SHP77 treated with DMSO at 0.1 percent for 48 hours (cell line): ENCODE data around the gene MOK.
A peak's percentile ranks its signal among the peaks of the same experiment; 100 is the strongest.

Source experiments
- DNase-seq: peaks from one replicate; lab custom pipeline; 2025; lab: John Stamatoyannopoulos, UW

MOK gene

GRCh38 chr14:102223682-102224081 is 81.3 kb downstream of the MOK start:
- no peak for DNase-seq

- no peak for DNase-seq
Measured at GRCh38 chr14:102222751-102223150, 82.2 kb downstream of the MOK start.

DNA sequence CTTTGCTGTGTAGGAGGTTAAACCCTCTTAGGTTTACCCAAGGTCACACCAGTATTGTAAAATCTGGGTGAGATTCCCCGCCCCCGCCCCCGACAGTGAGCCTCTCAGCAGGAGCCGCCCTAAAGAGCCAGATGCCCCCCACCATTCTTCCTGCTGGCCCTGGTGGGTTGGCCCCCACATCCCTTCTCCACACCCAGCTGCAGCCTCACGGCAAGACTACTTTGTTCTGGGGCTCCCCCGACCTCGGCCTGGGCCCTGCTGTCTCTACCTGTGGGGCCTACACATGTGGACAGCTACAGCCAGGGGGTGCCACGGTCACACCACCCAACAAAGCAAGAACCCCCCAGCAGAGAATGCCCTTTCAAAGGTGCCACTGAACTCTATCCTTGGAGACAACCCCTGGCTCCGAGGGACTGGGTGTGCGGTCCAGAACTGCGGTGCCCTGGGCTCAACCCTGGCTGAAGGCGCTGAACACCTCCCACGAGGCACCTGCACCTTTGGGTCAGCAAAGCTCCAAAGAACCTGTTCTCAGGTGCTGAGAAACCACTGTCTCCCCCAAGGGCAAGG is 82.9 kb downstream of the MOK start:
- no peak for DNase-seq

GRCh38 chr14:102221026-102221425 is 83.9 kb downstream of the MOK start:
- DNase-seq = no peak

DNA sequence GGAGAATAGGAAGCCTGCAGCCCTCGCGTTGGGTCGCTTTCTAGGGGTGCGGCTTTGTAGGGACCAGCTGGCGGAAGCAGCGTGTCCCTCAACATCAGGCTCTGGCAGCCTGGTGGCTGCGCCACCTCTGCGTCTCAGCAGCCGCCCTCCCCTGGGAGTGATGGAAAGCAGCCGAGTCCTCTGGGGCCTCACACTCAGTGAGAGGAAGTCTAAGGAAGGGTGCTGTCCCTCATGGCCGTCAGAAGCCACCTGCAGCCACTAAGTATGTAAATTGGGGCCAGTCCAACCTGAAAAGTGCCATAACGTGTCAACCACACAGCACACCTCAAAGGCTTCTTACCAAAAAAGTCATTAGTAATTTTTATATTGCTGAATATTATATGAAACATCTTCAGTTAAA is 84.9 kb downstream of the MOK start:
- DNase-seq = no peak

GRCh38 chr14:102219316-102219715 is 85.6 kb downstream of the MOK start:
- DNase-seq = no peak

DNA sequence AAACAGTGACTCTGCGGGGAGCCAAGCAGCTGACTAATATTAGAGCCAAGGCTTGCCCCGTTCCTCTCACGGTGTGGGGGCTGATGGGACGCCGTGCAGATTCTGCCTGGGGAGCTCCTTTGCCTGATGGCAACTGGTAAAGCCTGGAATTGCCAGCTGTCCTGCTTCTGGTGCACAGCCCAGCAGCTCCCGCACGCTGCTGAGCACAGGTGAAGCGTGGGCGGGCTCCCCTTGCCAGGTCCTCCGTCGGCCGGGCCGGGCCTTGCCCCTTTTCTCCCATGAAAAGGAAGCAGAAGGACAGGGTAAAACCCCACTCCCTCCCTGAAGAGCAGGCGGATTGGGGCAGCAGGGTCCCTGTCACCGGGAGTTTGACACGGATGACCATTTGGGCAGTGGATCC is 86.3 kb downstream of the MOK start:
- DNase-seq = no peak

DNA sequence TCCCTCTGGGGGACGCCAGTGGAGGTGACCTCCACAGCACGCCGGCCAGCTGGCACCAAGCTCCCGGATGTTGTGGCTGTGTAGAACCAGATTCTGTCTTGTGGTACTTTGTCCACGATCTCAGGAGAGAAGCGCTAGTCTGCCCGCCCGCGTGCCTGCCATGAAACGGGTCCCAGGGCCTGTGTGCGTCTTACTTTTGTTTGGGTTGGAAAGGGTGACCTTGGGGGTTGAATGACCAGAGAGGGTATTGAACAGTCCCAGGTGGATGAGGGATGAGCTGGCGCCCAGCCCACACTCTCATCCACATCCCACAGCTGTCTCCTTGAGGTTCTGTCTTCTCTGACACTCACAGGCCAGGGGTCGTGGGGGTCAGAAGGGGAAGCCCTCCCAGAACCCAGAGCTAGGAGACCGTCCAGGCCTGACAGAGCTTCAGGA is 87.0 kb downstream of the MOK start:
- no peak for DNase-seq

- no peak for DNase-seq
Measured at GRCh38 chr14:102217399-102217798, 87.6 kb downstream of the MOK start.

- DNase-seq = peak; percentile 13
Measured at GRCh38 chr14:102215576-102216250, 89.3 kb downstream of the MOK start.

- DNase-seq = no peak
Measured at GRCh38 chr14:102215071-102215470, 89.9 kb downstream of the MOK start.

DNA sequence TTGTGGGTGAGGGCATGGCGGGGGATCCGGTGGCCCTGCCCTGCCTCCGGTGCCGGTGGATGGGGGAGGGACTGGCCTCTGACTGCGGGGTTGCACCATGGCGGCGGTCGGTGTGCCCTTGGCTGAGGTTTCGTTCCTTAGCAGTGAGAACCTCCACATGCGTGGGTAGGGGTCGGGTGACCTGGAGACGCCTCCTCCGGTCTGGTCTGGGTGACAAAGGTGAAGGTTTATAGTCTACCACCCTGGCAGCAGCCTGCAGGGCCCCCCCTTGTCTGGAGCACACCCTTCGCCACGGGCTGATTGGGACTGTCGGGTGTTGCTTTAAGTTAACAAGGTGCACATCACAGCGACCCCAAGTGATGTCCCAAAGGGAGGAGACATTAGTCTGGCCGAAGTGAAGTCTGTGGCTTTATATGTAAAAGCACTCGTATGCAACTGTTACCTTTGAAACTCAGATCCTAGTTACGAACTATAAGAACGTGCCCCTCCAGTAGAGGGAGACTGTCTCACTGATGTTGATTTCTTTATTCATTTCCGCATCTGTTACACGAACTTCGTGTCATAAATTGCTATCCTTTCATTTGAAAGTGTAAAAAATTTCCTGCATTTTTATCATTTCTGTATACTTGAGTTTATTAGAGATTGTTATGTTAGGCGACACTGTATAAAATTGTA is 90.8 kb downstream of the MOK start:
- DNase-seq = no peak

- DNase-seq = no peak
Measured at GRCh38 chr14:102213470-102213869, 91.5 kb downstream of the MOK start.

- DNase-seq = no peak
Measured at GRCh38 chr14:102212845-102213244, 92.1 kb downstream of the MOK start.

- DNase-seq = no peak
Measured at GRCh38 chr14:102212356-102212755, 92.6 kb downstream of the MOK start.

- no peak for DNase-seq
Measured at GRCh38 chr14:102211240-102211639, 93.7 kb downstream of the MOK start.

DNA sequence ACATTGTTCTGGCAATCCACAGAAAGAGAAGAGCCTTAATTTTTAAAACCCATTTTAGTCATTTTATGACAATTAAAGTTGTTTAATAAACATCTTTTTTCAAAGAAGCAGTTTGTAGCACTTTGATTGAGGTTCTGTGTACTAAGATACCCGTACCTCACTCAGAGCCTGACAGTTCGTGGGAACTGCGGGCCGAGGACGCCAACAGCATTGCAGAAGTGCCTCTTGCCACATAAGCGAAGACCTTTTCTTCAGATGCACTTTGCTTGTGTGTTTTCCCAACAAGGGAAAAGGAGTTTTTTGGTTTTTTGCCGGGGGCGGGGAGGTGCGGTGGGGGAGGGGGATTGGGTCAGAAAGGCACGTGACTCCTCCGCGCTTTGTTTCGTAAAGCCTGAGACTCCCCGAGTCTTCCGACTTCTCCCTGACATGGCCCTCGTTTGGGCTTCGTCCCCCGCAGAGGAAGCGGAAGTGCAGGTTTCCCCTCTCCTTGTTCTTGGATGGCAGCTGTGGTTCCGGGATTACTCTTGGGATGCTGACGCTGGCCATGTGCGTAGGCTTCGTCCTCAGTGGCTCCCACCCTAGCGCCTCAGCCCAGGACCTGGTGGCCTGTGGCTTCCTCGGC is 94.4 kb downstream of the MOK start:
- no peak for DNase-seq

DNA sequence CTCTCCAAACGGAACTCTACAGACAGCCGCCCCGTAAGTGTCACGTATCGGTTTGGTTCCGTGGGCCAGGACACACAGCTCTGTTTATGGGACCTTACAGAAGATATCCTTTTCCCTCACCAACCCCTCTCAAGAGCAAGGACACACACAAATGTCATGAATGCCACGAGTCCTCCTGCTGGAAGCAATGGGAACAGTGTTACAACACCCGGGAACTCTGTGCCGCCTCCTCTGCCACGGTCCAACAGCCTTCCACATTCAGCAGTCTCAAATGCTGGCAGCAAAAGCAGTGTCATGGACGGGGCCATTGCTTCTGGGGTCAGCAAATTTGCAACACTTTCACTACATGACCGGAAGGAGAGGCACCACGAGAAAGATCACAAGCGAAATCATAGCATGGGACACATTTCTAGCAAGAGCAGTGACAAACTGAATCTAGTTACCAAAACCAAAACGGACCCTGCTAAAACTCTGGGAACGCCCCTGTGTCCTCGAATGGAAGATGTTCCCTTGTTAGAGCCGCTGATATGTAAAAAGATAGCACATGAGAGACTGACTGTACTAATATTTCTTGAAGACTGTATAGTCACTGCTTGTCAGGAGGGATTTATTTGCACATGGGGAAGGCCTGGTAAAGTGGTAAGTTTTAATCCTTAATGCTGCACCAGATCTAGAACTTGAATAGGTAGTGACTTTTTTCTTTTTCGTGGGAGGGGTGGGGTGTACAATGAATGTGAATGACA is 95.6 kb downstream of the MOK start:
- DNase-seq = no peak

DNA sequence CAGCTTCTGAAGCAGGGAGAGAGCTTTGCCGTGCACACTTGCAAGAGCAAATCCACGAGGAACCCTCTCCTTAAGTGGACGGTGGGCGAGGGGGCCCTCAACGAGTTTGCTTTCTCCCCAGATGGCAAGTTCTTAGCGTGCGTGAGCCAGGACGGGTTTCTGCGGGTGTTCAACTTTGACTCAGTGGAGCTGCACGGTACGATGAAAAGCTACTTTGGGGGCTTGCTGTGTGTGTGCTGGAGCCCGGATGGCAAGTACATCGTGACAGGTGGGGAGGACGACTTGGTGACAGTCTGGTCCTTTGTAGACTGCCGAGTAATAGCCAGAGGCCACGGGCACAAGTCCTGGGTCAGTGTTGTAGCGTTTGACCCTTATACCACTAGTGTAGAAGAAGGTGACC is 96.2 kb downstream of the MOK start:
- DNase-seq = no peak

DNA sequence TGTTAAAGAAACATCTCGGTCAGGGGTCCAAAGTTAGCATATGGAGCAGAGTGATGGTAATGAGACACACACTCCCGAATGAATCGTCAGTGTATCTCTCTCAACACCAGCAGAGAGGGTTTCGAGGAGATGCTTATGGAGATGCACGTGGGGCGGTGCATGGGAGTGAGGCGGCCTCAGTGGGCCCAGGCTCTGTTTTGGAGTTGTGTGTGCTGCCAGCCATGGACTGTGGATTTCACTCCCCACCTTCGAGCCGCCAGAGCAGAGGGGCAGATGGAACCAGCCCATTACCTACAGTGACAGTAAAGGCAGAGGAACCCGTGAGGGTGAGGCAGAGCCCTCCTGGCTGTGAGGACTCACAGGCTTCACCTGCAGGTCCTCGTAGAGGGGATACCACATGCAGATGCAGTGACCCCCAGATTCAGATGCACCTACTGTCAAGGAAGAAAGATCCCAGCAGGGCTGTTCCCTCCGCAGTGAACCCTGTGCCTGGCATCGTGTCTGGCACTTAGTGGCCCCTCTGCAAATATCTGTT is 97.1 kb downstream of the MOK start:
- DNase-seq = no peak

- no peak for DNase-seq
Measured at GRCh38 chr14:102206918-102207317, 98.0 kb downstream of the MOK start.

GRCh38 chr14:102205560-102205959 is 99.4 kb downstream of the MOK start:
- no peak for DNase-seq
